Mammary epithelial cell (primary cell): ENCODE results near the gene EHD3.

Experiments used
- EZH2 ChIP-seq: IDR thresholded peaks from 2 replicates; pipeline ENCODE4 v1.6.1; 2012; ENCODE audit warnings: low read length, inconsistent platforms, borderline replicate concordance
- TF ChIP-seq, protein P1 (sequence below), 2 donors: IDR thresholded peaks in 1 of 2; conservative IDR thresholded peaks in 1 of 2; 2 replicates each; pipeline ENCODE4 v1.5.1; 2011 to 2012; ENCODE audit warnings: inconsistent platforms in 2 of 2, low read length in 2 of 2, mild to moderate bottlenecking in 2 of 2, control low read depth in 1 of 2, low read depth in 1 of 2; ENCODE audit not compliant: insufficient read depth in 1 of 2; ENCODE audit errors: extremely low read depth in 1 of 2

DNA sequence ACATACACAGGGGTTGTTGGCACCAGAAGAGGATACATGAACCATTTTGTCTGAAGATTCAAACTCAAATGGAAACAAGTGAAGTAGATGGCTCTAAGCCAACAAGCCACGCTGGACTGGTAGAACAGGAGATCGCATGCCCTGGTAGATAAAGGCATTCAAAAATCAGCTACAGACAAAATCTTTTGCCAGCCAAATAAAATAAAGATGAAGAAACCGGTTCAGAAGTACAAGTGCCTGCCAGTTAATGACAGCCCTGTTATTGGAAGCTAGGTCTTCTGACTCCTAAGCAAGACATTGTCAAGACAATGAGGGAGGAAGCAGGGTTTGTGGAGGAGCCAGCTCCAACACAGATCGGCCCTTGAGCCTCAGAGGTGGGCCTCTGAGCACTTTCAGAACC lies 52.3 kb downstream of the EHD3 start:
- TF ChIP-seq, protein P1, sequence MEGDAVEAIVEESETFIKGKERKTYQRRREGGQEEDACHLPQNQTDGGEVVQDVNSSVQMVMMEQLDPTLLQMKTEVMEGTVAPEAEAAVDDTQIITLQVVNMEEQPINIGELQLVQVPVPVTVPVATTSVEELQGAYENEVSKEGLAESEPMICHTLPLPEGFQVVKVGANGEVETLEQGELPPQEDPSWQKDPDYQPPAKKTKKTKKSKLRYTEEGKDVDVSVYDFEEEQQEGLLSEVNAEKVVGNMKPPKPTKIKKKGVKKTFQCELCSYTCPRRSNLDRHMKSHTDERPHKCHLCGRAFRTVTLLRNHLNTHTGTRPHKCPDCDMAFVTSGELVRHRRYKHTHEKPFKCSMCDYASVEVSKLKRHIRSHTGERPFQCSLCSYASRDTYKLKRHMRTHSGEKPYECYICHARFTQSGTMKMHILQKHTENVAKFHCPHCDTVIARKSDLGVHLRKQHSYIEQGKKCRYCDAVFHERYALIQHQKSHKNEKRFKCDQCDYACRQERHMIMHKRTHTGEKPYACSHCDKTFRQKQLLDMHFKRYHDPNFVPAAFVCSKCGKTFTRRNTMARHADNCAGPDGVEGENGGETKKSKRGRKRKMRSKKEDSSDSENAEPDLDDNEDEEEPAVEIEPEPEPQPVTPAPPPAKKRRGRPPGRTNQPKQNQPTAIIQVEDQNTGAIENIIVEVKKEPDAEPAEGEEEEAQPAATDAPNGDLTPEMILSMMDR (conservative IDR thresholded peaks at IDR 0.05 in 1 of 2, IDR thresholded peaks at IDR 0.05 in 1 of 2; ENCODE audit: extremely low read depth in 1 of 2, insufficient read depth in 1 of 2, low read depth in 1 of 2, low read length in 2 of 2), result no peak
- no peak for TF ChIP-seq EZH2
